Muscle of back (tissue), 11 donors: Measurements from ENCODE around the gene IL5. TPM values are rescaled to one million over a fixed set of nuclear protein-coding genes. Genes with fewer than 3 reads are reported as not detected.

ENCODE experiments used
- DNase-seq, 3 donors: peaks; one replicate each; pipeline versions ENCODE4 v3.0.0 to v3.0.0-alpha.2; 2013
- polyA plus RNA-seq, 10 donors: library from polyadenylated mRNA; unstranded; fragments of 120-200 nt; gene quantifications; one replicate each; pipeline ENCODE4 v1.2.1, GENCODE V29; 2013; ENCODE audit not compliant: insufficient read length in 10 of 10

IL5 gene
- polyA plus RNA-seq, 10 donors = 0.30 to 0.90 (median 0.51) TPM; not detected in 7

DNA sequence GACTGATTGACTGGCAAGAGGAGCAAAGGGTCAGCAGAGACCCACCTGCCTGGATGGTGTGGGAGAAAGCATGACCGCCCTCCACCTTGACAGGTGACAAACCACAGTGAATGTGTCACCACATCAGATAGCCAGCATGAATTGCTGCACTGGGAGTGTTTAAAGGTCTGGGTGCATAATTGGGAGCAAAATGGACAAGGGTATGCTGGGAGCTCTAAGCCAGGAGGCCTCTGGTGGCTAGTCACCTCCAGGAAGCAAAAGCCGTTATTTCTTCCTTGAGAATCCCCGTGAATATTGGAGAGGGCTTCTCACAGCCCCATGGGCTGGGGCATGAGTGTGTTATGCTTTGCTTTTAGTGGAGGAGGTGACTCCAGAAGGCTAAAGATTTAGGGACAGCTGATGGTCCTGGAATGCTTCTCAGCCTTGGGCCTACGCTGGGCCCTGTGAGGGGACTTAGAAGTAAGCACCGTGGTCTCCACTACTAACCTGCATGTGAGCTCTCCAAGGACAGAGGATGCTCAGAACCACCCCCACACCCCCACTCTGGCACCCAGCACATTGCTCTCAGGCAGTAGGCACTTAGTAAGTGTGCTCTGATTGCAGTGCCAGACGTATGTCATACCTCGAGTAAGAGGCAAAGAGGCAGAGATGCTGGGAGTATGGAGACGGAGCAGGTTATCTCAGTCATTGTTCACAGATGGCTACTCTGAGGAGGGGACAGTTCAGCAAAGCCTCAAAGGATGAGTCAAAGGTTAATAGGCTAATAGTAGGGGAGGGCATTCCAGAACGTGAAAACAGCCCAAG lies 43.7 kb downstream of the IL5 start:
- DNase-seq = no peak

- DNase-seq = no peak
Observed at GRCh38 chr5:132498686-132499271, 44.5 kb downstream of the IL5 start.

- DNase-seq = no peak
Observed at GRCh38 chr5:132498152-132498551, 45.2 kb downstream of the IL5 start.

DNA sequence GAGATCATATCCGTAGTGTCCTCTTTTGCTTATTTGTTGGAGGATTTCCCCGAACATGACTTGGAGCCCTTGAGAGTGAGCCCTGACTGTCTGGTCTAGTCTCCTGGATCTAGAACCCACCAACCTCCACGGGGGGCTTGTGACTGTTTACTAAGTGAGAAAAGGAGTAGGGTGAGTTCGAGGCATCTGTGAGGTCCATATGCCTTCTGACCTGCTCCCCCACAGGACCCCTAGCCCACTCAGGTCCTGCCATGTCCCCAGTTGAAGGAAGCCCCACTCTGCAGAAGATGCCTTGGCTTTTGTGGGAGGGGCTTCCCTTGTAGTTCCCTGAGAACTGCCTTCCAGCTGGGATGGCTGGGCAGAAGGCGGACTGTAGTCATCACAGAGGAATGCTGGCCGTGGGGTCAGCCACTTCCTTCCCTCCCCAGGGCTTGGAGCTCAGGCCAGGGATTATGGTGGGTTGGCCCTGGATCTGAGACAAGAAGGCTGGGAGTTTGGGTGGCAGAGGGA lies 45.8 kb downstream of the IL5 start:
- peak; percentile 43 to 70 (median 66) for DNase-seq

GRCh38 chr5:132496631-132497487 lies 46.5 kb downstream of the IL5 start:
- DNase-seq = peak in 2 of 3 donors; percentile 53 to 89

- peak in 2 of 3 donors; percentile 62 to 86 for DNase-seq
Observed at GRCh38 chr5:132496191-132496630, 47.1 kb downstream of the IL5 start.

GRCh38 chr5:132495667-132496190 lies 47.6 kb downstream of the IL5 start:
- peak; percentile 73 to 92 (median 81) for DNase-seq

DNA sequence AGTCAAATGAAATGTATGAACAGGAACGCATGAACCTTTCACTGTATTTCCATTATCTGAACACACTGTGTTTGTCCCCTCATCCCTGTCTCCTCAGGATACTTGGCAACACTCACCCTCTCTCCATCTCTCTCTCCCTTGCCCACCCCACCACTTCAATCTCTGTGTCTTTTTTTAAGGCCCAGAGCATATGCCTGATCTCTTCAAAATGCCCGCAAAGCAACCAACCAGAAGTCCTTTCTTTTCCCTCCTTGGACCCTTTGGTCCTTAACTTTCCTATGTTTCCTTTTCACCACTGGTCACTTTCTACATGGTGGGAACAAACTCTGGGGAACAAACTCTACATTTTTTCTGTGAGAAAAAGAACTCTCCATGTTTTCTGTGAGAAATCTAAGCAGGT lies 49.5 kb downstream of the IL5 start:
- peak in 1 of 3 donors; percentile 1 for DNase-seq

DNA sequence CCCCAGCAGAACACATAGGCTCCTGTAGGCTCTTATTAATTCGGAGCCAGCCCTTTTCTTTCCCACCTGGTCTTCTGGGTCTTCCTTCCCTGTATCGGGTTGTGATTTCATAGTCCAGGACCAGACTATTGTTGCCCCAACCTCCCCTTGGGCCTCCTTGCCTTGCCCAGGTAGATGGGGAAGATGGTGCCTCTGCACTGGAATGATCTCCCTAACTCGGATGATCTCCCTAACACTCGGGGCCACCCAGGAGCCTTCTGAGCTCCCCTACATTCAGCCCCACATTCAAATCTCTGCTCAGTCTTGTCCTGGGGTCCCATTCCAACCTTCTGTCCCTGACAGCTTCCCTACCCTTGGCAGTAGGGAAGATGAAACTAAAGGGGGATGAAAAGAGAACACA lies 50.1 kb downstream of the IL5 start:
- DNase-seq = peak in 1 of 3 donors; percentile 3

DNA sequence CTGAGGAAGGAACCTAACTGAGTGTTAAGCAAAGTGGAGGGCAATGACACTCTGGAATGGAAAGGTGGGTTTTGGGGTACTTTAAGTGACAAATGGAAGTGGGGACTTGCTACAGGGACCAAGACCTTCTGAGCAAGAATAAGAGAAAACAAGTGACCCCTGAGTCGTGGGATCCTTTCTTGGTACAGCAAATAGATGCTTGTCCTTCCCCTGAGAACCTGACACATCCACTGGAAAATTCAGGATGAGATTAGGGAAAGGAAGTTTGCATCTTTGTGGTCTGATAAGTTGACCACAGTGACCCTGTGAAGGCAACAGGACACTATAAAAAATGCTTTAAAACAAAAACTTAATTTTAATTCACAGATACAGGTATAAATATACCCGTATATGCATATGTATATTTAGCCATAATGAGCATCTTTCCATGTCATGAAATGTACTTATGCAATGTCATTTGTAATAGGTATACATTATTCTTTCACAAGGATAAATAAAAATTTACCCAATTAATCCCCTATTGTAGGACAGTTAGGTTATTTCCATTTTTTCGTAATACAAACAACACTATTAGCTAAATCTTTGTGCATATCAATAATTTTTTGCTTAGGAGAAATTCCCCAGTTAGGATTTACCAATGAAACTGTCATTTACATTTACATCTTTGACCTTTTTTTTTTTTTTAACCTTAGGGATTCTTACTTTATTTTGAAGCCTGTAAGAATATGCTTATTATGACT lies 50.8 kb downstream of the IL5 start:
- peak in 1 of 3 donors; percentile 4 for DNase-seq

Other genes with a start within 250 kb of the IL5 start
- gene SLC22A4, start 249.1 kb downstream of the IL5 start, polyA plus RNA-seq = 1 to 10 TPM; 2.9 to 5.2 (median 3.5) TPM
- 10 to 100 TPM in 3 of 10 donors, 1 to 10 TPM in 7; 5.8 to 15.5 (median 8.7) TPM for gene SLC22A5, start 173.8 kb downstream of the IL5 start, polyA plus RNA-seq
- 10 to 100 TPM in 2 of 10 donors, 1 to 10 TPM in 8; 6.8 to 14.0 (median 7.9) TPM for gene IRF1, start 52.7 kb downstream of the IL5 start, polyA plus RNA-seq
- gene RAD50, start 13.5 kb upstream of the IL5 start, polyA plus RNA-seq = 10 to 100 TPM; 19.5 to 28.8 (median 24.3) TPM
- under 1 TPM in 3 of 10 donors, not detected in 7; 0.16 to 0.41 (median 0.20) TPM for gene IL13, start 114.7 kb upstream of the IL5 start, polyA plus RNA-seq
- gene IL4, start 130.5 kb upstream of the IL5 start, polyA plus RNA-seq = not detected
- gene KIF3A, start 194.0 kb upstream of the IL5 start, polyA plus RNA-seq = 10 to 100 TPM in 2 of 10 donors, 1 to 10 TPM in 8; 6.5 to 12.2 (median 8.5) TPM
- gene CCNI2, start 203.9 kb upstream of the IL5 start, polyA plus RNA-seq = 1 to 10 TPM in 2 of 10 donors, under 1 TPM in 7, not detected in 1; 0.40 to 1.9 (median 0.83) TPM
- gene SEPTIN8, start 233.7 kb upstream of the IL5 start, polyA plus RNA-seq = 10 to 100 TPM; 36.6 to 58.2 (median 43.5) TPM